K562 (cell line): ENCODE results near the gene OXA1L.

Experiments used
- CHD2 ChIP-seq: IDR thresholded peaks from 2 replicates; pipeline ENCODE4 v1.6.1; 2011; ENCODE audit warnings: low read depth, low read length
- CTCF ChIP-seq, 3 experiments: IDR thresholded peaks in 2 of 3; conservative IDR thresholded peaks in 1 of 3; 2 replicates each; pipeline ENCODE4 v1.5.1; 2011 to 2012; ENCODE audit warnings: low read length in 3 of 3, mild to moderate bottlenecking in 3 of 3, control low read depth in 2 of 3, improper control_type of control experiment in 1 of 3, inconsistent platforms in 1 of 3, low read depth in 1 of 3, mixed read lengths in 1 of 3, moderate library complexity in 1 of 3; ENCODE audit not compliant: insufficient read depth in 2 of 3
- ELK1 ChIP-seq: sonication (generic); formaldehyde crosslinking; IDR thresholded peaks from 2 replicates; pipeline ENCODE4 v1.8.1; 2022; ENCODE audit warnings: missing genetic modification reagents
- KDM4B ChIP-seq, 2 experiments: fragments of 450-650 bp in 1 of 2; sonication (generic) in 1 of 2; IDR thresholded peaks; 2 replicates each; pipeline ENCODE4 v1.6.1; 2016 to 2017; ENCODE audit warnings: borderline replicate concordance in 2 of 2, antibody characterized with exemption in 1 of 2, low read depth in 1 of 2, mild to moderate bottlenecking in 1 of 2
- POLR2AphosphoS5 ChIP-seq: IDR thresholded peaks from 2 replicates; pipeline ENCODE4 v1.6.1; 2011; ENCODE audit warnings: mild to moderate bottlenecking, low read depth, low read length, moderate library complexity; ENCODE audit not compliant: control insufficient read depth, insufficient read depth
- TF ChIP-seq, protein P1 (sequence below): sonication (generic); formaldehyde crosslinking; IDR thresholded peaks from 2 replicates; pipeline ENCODE4 v1.4.0; 2020; ENCODE audit warnings: mild to moderate bottlenecking, missing genetic modification reagents
- TF ChIP-seq, protein P2 (sequence below): fragments of 250-450 bp; sonication (Bioruptor Pico); IDR thresholded peaks from 2 replicates; pipeline ENCODE4 v1.5.0; 2021; ENCODE audit warnings: mild to moderate bottlenecking, borderline replicate concordance
- TF ChIP-seq, protein P3 (sequence below): fragments of 450-650 bp; formaldehyde crosslinking; IDR thresholded peaks from 2 replicates; pipeline ENCODE4 v1.4.0; 2022; ENCODE audit warnings: missing genetic modification characterization

DNA sequence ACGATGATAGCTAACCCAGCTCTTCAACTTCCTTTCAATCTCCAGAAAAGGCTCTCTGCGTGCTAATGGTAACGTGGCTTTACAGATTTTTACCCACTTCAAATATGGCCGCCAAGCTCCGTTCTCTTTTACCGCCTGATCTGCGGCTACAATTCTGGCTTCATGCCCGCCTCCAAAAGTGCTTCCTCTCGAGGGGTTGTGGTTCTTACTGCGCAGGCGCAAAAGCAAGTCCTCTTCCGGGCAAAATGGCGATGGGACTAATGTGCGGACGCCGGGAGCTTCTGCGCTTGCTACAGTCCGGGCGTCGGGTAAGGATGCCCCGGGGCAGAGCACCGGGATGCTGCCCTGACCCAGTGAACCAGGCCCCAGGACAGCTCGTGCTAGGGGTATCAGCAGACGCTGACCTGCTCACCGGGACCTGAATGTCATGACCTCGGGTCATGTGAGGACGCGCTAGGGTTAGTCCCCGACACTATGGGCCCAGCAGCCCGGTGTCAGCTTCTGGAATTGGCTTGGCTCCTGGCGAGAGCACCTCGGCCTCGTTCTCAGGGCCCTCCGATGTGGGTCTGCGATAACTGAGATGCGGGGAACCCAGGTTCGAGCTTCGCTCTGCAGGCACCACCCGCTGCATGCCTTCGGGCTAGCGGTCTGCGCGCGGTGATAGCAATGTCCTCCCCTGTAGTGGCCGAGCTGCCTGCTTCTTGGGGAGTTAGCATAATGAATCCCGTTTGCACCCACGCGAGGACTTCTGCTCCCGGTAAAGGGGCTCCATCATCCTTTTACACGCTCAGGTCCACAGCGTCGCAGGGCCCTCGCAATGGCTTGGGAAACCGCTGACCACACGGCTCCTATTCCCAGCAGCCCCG lies at the start of gene OXA1L:
- TF ChIP-seq, protein P1, sequence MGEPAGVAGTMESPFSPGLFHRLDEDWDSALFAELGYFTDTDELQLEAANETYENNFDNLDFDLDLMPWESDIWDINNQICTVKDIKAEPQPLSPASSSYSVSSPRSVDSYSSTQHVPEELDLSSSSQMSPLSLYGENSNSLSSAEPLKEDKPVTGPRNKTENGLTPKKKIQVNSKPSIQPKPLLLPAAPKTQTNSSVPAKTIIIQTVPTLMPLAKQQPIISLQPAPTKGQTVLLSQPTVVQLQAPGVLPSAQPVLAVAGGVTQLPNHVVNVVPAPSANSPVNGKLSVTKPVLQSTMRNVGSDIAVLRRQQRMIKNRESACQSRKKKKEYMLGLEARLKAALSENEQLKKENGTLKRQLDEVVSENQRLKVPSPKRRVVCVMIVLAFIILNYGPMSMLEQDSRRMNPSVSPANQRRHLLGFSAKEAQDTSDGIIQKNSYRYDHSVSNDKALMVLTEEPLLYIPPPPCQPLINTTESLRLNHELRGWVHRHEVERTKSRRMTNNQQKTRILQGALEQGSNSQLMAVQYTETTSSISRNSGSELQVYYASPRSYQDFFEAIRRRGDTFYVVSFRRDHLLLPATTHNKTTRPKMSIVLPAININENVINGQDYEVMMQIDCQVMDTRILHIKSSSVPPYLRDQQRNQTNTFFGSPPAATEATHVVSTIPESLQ (CRISPR knock-in tag) = peak; percentile 81; the same call in 1 of the 2 replicates
- TF ChIP-seq CTCF (IDR thresholded peaks at IDR 0.05 in 2 of 3, conservative IDR thresholded peaks at IDR 0.05 in 1 of 3; ENCODE audit: insufficient read depth in 2 of 3, low read depth in 1 of 3, low read length in 3 of 3) (no peak), KDM4B (IDR thresholded peaks at IDR 0.05; ENCODE audit: borderline replicate concordance in 2 of 2, low read depth in 1 of 2) (no peak), POLR2AphosphoS5 (peak; percentile 88), CHD2 (no peak), ELK1 (CRISPR knock-in tag) (no peak)
- TF ChIP-seq, protein P2, sequence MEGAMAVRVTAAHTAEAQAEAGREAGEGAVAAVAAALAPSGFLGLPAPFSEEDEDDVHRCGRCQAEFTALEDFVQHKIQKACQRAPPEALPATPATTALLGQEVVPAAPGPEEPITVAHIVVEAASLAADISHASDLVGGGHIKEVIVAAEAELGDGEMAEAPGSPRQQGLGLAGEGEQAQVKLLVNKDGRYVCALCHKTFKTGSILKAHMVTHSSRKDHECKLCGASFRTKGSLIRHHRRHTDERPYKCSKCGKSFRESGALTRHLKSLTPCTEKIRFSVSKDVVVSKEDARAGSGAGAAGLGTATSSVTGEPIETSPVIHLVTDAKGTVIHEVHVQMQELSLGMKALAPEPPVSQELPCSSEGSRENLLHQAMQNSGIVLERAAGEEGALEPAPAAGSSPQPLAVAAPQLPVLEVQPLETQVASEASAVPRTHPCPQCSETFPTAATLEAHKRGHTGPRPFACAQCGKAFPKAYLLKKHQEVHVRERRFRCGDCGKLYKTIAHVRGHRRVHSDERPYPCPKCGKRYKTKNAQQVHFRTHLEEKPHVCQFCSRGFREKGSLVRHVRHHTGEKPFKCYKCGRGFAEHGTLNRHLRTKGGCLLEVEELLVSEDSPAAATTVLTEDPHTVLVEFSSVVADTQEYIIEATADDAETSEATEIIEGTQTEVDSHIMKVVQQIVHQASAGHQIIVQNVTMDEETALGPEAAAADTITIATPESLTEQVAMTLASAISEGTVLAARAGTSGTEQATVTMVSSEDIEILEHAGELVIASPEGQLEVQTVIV (CRISPR knock-in tag) = no peak
- TF ChIP-seq, protein P3, sequence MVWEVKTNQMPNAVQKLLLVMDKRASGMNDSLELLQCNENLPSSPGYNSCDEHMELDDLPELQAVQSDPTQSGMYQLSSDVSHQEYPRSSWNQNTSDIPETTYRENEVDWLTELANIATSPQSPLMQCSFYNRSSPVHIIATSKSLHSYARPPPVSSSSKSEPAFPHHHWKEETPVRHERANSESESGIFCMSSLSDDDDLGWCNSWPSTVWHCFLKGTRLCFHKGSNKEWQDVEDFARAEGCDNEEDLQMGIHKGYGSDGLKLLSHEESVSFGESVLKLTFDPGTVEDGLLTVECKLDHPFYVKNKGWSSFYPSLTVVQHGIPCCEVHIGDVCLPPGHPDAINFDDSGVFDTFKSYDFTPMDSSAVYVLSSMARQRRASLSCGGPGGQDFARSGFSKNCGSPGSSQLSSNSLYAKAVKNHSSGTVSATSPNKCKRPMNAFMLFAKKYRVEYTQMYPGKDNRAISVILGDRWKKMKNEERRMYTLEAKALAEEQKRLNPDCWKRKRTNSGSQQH (CRISPR knock-in tag) = 0 out of 2 replicates have a peak, but pooled peaks have one; percentile 47
